ENCODE data around the gene ARHGAP20.

The ARHGAP20 gene

DNA sequence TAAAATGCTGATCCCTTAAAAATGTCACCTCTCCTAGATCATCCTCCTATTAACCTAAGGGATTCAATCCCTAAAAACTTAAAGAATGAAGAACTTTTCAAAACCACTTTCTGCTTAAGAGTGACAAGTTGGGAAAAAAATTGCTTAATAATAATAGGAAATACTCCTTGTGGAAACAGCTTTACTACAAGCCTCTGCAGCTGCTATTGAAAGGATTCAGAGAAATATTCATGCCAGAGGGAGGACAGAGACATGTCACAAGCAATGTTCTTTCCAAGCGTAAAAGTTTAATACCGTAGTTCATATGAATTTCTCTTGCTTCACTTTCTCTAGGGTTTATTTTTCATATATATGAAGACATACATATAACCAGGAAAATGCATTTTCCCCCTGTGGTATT lies 98.2 kb downstream of the ARHGAP20 start:
- H3K36me3 ChIP-seq (replicated peaks; ENCODE audit: low read depth, low read length) = no peaks in the 10 kb centered on the region
- no peaks in the 10 kb centered on the region for H3K4me1 ChIP-seq (ENCODE audit: low read length)
- 0 out of 2 replicates have a peak, but pooled peaks cover 4% of the 10 kb centered on the region for H3K27me3 ChIP-seq (ENCODE audit: low read depth, low read length)
- H4K20me1 ChIP-seq (ENCODE audit: insufficient read depth, low read length) = no peaks in the 10 kb centered on the region
- no peak overlapping the region for H2AFZ ChIP-seq (ENCODE audit: low read depth, low read length)
- H3K4me3 ChIP-seq (ENCODE audit: low read length) = no peak overlapping the region
- H3K4me2 ChIP-seq (ENCODE audit: low read length) = no peak overlapping the region
- H3K27ac ChIP-seq (ENCODE audit: low read length) = no peak overlapping the region
- TF ChIP-seq, protein P1, sequence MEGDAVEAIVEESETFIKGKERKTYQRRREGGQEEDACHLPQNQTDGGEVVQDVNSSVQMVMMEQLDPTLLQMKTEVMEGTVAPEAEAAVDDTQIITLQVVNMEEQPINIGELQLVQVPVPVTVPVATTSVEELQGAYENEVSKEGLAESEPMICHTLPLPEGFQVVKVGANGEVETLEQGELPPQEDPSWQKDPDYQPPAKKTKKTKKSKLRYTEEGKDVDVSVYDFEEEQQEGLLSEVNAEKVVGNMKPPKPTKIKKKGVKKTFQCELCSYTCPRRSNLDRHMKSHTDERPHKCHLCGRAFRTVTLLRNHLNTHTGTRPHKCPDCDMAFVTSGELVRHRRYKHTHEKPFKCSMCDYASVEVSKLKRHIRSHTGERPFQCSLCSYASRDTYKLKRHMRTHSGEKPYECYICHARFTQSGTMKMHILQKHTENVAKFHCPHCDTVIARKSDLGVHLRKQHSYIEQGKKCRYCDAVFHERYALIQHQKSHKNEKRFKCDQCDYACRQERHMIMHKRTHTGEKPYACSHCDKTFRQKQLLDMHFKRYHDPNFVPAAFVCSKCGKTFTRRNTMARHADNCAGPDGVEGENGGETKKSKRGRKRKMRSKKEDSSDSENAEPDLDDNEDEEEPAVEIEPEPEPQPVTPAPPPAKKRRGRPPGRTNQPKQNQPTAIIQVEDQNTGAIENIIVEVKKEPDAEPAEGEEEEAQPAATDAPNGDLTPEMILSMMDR (IDR thresholded peaks at IDR 0.05; ENCODE audit: low read depth, low read length) = no peak
- no peak for TF ChIP-seq EZH2phosphoT487 (IDR thresholded peaks at IDR 0.05; ENCODE audit: low read depth)
- H3K9me3 ChIP-seq (ENCODE audit: insufficient read depth, low read length) = no peaks in the 10 kb centered on the region
- no peaks in the 10 kb centered on the region for H3K79me2 ChIP-seq (ENCODE audit: low read length)
- H3K9ac ChIP-seq (ENCODE audit: low read length) = no peak overlapping the region

- no peaks in the 10 kb centered on the region for H4K20me1 ChIP-seq (ENCODE audit: insufficient read depth, low read length)
- H3K4me1 ChIP-seq (ENCODE audit: low read length) = no peaks in the 10 kb centered on the region
- H3K4me3 ChIP-seq (ENCODE audit: low read length) = no peak overlapping the region
- no peaks in the 10 kb centered on the region for H3K36me3 ChIP-seq (replicated peaks; ENCODE audit: low read depth, low read length)
- H3K9ac ChIP-seq (ENCODE audit: low read length) = no peak overlapping the region
- TF ChIP-seq EZH2phosphoT487 (IDR thresholded peaks at IDR 0.05; ENCODE audit: low read depth) = no peak
- TF ChIP-seq, protein P1 (IDR thresholded peaks at IDR 0.05; ENCODE audit: low read depth, low read length) = no peak
- H3K4me2 ChIP-seq (ENCODE audit: low read length) = no peak overlapping the region
- no peak overlapping the region for H3K27ac ChIP-seq (ENCODE audit: low read length)
- H3K79me2 ChIP-seq (ENCODE audit: low read length) = no peaks in the 10 kb centered on the region
- H3K9me3 ChIP-seq (ENCODE audit: insufficient read depth, low read length) = no peaks in the 10 kb centered on the region
- no peak overlapping the region for H2AFZ ChIP-seq (ENCODE audit: low read depth, low read length)
- 0 out of 2 replicates have a peak, but pooled peaks cover 7% of the 10 kb centered on the region for H3K27me3 ChIP-seq (ENCODE audit: low read depth, low read length)
Measured at GRCh38 chr11:110613197-110613918, 98.9 kb downstream of the ARHGAP20 start.

- H3K36me3 ChIP-seq (replicated peaks; ENCODE audit: low read depth, low read length) = no peaks in the 10 kb centered on the region
- H3K4me3 ChIP-seq (ENCODE audit: low read length) = no peak overlapping the region
- H3K9ac ChIP-seq (ENCODE audit: low read length) = no peak overlapping the region
- peaks cover 34% of the 10 kb centered on the region for H3K27me3 ChIP-seq (ENCODE audit: low read depth, low read length)
- no peaks in the 10 kb centered on the region for H4K20me1 ChIP-seq (ENCODE audit: insufficient read depth, low read length)
- H3K79me2 ChIP-seq (ENCODE audit: low read length) = no peaks in the 10 kb centered on the region
- H3K9me3 ChIP-seq (ENCODE audit: insufficient read depth, low read length) = no peaks in the 10 kb centered on the region
- no peaks in the 10 kb centered on the region for H3K4me1 ChIP-seq (ENCODE audit: low read length)
- TF ChIP-seq, protein P1 (IDR thresholded peaks at IDR 0.05; ENCODE audit: low read depth, low read length) = no peak
- TF ChIP-seq EZH2phosphoT487 (IDR thresholded peaks at IDR 0.05; ENCODE audit: low read depth) = no peak
- H3K4me2 ChIP-seq (ENCODE audit: low read length) = no peak overlapping the region
- H3K27ac ChIP-seq (ENCODE audit: low read length) = no peak overlapping the region
- H2AFZ ChIP-seq (ENCODE audit: low read depth, low read length) = no peak overlapping the region
Measured at GRCh38 chr11:110606415-110606814, 105.8 kb downstream of the ARHGAP20 start.

- Histone ChIP-seq H3K4me3 (ENCODE audit: low read length) (no peak overlapping the region), H3K27ac (ENCODE audit: low read length) (no peak overlapping the region), H3K9me3 (ENCODE audit: insufficient read depth, low read length) (no peaks in the 10 kb centered on the region), H3K4me1 (ENCODE audit: low read length) (no peaks in the 10 kb centered on the region), H3K9ac (ENCODE audit: low read length) (no peak overlapping the region), H3K36me3 (replicated peaks; ENCODE audit: low read depth, low read length) (no peaks in the 10 kb centered on the region), H4K20me1 (ENCODE audit: insufficient read depth, low read length) (no peaks in the 10 kb centered on the region), H3K4me2 (ENCODE audit: low read length) (no peak overlapping the region), H3K27me3 (ENCODE audit: low read depth, low read length) (peaks cover 25% of the 10 kb centered on the region), H3K79me2 (ENCODE audit: low read length) (no peaks in the 10 kb centered on the region), H2AFZ (ENCODE audit: low read depth, low read length) (no peak overlapping the region)
- no peak for TF ChIP-seq EZH2phosphoT487 (IDR thresholded peaks at IDR 0.05; ENCODE audit: low read depth)
- TF ChIP-seq, protein P1 (IDR thresholded peaks at IDR 0.05; ENCODE audit: low read depth, low read length) = no peak
Measured at GRCh38 chr11:110601936-110602335, 110.3 kb downstream of the ARHGAP20 start.
